NCI-H748 (cell line): ENCODE results near the gene GUCD1.

Experiments
- DNase-seq: peaks from one replicate; lab custom pipeline; 2025; ENCODE audit not compliant: unreplicated experiment; lab: John Stamatoyannopoulos, UW

GUCD1 gene

DNA sequence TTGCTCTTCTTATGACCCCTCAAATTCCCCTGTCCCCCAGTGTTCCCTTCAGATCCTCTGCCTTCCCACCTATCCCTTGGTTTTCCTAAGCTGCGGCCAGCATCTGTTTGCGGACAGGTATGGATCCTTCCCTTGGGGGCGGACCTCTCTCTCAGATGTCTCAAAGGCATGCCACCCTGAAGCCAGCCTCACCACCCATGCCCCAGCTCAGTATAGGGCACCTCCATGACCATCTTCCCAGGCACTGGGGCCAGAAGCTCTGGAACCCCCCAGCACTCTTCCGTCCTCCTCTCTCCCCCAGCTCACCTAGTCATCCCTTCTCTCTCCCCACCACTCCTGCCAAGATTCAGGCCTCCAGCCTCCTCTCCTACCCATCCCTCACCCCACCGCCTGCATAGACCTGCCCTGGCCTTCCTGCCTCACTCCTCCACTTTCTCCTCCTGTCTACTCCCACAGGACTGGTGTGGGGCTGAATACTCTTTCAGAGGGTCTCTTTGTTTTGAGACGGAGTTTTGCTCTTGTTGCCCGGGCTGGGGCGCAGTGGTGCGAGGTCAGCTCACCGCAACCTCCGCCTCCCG is 35.7 kb upstream of the GUCD1 start:
- DNase-seq, result no peak

DNA sequence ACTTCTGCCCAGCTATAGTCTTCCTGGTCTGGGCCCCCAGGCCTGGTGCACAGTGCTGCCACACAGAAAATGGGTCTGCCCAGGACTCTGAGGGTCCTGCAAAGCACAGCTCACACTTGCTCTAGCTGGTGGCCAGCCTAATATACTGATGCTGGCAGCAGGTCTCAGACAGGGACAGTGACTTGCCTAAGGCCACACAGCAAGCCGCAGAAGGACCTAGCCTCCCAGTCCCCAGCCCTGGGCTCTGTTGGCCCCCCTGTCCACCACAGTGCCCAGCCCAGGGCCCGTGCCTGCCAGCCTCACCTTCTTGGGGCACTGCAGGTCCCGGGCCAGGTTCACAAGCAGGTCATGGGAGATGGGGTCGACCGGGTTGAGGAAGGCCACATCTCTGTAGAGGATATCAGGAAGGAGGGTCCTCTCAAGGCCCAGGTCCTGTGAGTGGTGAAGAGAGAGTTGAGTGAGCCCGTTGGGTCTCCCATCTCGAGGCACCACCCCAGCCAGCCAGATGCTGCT is 34.6 kb upstream of the GUCD1 start:
- no peak for DNase-seq

DNA sequence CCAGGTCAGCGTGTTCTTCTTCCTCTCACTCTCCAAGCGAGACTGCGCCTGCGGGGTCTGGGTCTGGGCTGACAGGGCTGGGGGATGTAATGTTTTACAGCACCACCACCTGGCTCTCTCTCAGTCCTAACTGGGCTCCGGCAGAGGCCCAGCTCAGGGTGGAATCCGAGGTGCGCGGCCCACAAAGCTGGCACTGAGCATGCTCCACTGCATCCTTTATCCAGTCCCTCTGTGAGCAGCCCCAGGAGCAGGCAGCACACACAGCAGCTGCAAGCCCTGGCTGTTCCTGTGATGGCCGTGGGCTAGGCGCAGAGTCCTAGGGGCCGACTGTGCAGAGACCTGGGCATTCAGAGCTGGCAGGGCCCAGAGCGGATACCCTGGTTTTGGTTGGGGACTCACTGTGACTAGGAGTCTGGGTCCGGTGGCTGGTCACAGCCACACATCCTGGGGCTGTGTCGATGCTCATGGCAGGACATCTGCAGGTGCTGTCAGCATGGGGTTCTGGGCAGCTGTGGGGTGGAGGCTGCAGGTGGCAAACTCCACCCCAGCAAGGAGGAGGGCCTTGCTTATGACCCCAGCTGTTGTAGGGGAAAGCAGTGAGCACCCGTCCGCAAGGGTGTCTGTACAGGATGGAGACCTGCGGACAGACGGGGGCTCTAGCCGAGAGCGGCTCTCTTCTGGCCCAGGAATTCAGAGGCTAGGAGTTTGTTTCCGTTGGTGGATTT is 34.0 kb upstream of the GUCD1 start:
- no peak for DNase-seq

DNA sequence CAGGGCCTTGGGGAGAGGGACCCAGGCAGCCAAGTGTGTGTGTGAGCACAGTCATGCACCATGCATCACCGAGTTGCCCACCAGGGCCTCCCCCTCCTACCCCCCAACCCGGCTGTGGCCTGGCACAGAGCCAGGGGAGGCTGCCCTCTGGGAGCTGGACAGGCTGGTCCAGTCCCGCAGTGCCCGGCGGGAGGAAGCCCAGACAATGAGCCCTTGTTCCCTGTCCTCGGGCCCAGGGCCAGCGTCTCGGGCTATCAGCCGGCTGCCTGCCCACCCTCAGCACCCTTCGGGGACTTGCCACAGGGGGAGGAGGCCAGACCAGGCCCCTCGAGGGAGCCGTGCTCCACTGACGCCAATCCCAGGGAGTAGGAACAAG is 33.4 kb upstream of the GUCD1 start:
- no peak for DNase-seq

DNA sequence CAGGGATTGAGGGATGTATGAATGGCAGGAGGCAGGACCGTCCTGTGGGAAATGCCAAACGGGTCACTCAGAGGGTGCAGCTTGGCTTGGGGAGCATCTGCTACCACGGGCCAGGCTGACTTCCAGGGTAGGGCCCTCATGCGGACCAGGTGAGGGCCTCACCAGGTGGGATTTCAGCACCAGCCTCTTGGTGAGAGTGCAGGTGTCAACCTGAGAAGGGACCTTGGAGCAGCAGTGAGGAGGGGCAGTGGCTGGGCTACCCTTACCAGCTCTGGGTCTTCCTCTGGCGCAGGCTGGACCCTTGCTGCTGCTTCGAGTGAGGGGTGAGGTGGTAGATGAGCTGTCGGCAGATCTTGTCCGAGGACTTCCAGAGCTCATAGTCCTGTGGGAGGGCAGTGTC is 33.0 kb upstream of the GUCD1 start:
- no peak for DNase-seq

DNA sequence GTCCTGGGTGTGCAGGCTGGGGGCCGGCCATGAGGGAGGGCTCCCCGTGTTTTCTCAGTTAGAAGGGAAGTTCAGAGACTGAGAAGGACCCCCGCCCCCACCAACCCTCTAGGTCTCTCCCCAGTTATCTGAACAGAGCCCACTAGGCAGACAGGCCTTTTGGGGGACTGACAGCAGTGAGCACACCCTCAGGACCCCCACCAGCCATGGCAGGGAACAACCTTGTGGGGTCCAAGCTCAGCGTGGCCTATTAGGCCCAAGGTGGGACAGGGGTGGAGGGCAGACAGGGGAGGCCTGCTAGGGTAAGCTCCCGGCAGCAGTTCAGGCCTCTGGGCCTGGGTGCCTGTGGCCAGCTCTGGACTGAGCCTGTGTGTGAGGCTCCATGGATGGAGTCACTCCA is 32.3 kb upstream of the GUCD1 start:
- DNase-seq, result no peak

DNA sequence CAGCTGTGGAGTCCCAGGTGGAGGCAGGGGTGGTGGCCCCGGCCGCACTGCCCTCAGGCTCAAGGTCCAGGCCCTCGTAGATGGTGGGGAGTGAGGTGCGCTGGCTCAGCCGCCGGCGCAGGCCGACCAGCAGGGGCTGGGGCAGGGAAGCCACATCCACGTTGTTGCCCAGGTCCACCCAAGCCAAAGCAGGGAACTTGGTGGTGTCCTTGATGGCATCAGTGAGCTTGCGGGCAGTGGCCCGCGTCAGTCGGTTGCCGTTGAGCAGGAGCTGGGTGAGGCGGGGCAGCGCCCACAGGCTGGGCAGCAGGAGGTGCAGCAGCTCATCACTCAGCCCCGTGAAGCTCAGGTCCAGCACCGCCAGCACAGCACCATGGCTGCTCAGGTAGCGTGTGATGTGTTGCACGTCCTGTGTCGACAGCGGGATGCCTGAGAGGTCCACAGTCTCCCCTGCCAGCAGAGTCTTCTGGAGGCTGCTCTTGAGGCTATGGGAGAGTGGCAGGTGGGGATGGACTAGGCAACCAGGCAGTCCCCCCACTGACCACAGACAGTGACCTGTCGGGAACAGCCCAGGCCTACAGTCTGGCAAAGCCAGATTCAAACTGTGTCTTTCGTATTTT is 31.1 kb upstream of the GUCD1 start:
- no peak for DNase-seq

DNA sequence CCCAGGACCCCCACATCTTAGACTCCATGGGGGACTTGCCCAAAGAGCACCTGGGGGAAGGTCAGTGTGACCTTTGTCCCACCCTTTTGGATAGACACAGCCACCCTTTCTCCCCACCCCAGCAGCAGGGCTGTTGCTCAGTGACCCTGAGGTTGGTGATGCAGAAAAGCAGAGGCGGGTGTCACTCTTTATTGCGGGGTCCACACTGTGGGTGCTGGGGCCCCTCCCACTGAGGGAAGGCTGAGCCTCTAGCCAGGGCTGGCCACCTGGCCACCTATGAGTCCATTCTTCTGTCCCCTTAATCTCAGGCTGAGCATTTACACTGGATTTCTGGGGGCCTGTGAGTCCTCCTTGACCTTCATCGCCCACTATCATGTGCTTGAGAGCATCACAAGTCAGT is 30.5 kb upstream of the GUCD1 start:
- no peak for DNase-seq

DNA sequence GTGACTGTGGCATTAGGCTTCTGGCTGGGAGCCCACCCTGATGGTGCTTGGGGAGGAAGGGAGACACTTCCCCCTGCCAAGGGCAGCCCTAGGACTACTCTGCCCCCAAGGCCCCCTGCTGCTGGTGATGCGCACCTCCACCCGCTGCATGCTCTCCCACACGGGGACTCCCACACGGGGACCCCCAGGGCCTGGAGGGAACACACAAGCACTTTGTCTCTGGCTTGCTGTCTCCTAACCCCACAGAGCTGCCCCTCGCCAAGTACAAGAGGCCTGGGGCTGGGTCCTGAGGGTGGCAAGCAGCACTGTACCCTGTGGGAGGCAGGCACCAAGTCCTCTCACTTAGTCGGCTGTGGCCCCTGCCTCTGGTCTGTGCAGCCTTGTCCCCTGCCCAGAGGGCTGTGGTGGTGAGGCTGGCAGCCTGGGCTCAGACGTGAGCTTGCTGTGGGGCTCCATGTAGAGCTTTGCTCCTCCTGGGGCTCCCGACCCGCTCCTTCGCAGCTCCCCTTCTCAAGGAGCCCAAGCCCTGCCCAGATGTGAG is 30.0 kb upstream of the GUCD1 start:
- DNase-seq, result no peak

DNA sequence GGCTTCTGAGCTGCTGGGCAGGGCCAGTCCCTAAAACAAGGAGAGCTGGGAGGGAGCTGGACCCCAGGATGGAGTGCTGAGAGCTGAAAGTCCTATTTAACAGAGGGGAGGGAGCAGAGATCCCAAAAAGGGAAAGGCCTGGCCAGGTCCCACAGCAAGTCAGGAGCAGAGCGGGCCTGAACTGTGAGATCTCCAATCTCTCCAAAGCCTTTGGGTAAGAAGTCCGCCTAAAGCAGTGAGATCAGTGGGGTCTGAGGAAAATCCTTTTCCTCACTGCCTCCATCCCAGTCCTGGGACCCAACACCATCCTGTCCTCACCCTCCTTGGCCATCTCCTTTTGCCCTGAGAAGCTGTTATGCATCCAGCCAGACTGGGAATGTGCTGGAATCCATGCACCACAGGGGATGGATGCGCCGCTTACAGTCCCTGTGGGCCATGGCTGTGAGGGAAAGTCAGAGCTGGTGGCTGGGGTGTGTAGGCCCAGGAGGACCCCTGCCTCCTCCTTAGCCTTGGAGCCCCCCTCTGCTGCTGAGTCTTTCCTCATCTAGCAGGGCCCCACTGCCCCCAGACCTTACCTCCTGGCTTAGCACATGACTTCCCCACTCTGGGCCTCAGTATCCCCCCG is 29.3 kb upstream of the GUCD1 start:
- DNase-seq, result no peak

DNA sequence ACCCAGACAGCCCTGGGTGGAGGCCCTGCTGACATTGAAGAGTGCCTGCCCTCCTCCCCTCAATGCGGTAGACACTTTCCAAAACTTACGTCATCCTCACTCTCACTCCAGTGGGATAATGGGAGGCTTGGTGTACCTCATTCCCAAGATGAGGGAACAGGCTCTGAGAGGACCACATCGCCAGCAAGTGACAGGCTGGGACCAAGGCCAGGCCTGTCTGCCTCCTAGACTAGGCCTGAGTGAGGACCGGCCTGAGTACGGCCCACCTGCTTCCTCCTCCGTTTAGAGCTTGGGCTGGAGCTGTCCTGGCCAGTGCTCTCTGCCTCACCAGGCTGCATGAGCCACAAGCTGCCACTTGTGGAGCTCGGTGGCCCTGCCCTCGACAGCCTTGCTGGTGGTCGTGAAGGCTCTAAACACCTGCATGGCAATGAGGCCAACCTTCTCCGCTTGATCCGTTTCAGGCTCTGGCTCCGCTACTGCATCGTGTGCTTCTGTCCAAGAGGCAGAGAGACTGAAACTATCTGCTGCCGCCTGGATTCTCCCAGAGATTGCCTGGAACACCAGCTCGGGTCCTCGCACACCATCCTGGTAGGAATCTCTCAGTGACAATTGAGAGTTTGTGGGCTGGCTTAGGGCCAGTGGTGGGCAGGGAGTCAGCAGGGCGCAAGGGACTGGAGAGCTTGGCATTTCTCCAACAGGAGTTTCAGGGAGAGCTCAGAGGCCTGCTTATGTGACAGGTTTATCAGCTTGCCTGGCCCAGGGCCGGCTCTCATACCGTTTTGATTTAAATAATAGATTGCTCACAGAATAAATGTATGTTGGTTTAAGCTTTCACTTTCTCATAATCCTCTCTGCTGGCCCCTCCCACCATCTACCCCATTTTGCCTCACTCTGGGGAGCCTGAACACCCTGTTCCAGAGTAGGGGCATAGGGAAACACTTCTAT is 28.6 kb upstream of the GUCD1 start:
- DNase-seq, result peak; percentile 36

DNA sequence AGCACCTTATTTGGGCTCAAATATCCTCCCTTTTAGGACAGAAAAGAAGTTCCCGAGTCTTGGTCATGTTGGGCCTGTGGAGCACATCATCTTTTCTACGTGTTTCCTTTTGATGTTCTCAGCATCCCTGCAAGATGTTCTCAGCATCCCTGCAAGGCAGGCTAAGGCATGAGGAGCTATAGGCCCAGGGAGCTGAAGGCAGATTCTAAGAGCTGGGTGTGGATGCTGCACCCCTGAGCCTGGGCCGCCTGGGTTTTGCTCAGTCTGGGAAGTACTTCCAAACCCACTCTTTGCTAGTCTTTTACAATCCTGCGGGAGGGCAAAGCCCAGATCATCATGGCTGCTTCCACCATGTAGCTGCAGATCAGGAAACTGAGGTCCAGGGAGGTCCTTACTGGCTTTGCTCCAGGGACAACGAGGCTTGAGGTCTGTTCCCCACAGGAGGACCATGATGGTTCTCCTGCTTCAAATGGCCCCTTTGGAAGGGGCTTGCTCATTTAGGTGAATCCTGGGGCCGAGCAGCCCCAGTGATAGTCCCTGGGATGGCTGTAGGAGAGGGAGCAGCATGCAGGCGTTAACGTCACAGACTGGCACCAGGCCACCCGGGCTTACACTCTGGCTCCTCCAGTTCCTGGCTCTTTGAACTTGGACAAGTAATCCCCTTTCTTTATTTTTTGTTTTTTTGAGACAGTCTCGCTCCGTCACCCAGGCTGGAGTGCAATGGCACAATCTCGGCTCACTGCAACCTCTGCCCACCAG is 27.3 kb upstream of the GUCD1 start:
- DNase-seq, result no peak

DNA sequence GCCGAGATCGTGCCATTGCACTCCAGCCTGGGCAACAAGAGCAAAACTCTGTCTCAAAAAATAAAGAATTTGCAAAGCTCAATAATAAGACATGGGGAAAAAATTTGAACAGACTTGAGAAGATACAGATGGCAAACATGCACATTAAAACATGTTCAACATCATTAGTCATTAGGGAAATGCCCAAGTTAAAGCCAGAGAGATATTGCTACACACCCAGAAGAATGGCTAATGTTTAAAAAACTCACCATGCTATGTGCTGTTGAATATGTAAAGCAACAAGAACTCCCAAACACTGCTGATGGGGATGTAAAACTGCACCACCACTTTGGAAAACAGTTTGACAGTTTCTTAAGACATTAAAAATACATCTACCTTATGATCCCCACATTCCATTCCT is 25.3 kb upstream of the GUCD1 start:
- DNase-seq, result no peak

DNA sequence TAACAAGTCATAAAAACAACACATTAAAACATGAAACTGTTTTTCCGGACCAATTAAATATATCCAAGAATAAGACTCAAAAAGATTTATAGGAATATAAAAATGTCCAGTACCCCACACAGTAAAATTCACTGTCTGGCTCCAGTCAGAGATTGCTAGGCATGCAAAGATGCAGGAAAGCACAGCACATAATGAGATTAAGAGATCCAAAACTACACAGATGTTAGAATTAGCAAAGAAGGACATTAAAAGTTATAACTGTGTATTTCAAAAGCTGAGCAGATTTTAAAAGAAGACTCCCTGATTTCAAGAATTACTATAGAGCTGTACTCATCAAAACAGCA is 24.3 kb upstream of the GUCD1 start:
- DNase-seq, result no peak

DNA sequence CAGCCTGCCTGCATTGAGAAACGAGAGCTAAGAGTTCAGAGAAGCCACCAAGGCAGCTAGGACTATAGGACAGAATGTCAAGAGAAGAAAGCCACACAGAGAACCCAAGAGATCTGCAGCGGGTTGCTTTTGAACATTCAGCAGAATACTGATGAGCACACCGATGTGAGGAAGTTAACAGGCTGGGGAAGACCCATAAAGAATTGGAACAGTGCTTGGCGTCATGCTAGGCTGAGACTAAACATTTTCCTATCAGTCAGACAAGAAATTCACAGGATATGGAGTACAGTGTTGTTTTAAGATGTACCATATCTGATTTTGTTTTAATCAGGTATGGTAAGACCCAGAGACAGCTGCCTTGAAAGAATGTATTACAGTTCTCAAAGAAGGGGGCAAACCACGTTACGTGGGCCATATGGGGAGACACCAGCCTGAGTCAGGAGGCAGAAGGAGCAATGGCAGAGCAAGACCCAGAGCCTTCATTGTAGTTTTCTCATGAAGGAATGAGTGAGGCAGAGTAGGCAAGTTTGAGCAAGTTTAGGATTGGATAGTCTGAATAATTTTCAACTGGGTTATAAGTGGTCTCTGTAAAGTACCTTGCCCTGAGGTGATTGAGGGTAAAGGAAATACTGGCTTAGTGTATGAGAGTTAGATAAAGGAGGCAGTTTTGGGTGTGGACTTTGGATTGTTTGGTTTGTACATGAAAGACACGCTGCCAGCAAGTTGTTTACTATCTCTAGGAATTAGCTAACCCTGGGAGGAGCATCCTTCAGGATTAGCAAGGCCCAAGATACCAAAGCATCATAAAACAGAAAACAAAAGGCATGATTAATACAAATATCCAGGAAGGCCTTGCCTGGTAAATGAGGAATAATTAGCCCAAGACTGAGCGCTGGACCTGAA is 23.7 kb upstream of the GUCD1 start:
- DNase-seq, result peak; percentile 3

DNA sequence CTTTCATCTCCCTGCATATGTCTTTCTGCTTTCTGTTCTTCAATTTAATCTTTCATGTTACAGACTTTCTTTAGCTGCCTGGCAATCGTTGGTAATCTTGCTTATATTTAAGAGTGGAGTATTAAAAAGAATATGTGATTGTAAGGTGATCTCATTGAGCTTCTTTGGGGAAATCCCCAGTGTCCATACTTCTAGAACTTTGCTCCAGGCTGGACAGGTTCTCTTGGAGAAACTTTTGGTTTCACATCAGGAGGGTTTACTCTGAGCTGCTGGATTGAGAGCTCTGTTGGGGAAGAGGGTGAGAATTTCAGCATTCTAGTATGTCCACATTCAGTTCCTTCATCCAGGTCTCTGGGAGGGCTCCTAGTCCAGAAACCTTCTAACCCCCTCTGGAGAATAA is 21.8 kb upstream of the GUCD1 start:
- DNase-seq, result no peak

DNA sequence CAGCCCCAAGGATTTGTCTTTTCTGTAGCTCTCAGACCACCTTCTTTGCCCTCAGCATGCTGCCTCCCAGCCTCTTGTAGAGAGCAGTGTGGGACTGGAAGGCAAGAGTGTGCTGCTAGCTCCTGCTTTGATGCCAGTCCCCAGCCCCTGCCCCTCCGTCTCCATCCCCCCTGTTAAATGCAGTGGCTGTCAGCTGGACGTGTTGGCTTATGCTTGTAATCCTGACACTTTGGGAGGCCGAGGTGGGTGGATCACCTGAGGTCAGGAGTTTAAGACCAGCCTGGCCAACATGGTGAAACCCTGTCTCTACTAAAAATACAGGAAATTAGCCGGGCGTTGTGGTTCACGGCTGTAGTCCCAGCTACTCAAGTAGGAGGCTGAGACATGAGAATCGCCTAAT is 16.3 kb upstream of the GUCD1 start:
- no peak for DNase-seq

DNA sequence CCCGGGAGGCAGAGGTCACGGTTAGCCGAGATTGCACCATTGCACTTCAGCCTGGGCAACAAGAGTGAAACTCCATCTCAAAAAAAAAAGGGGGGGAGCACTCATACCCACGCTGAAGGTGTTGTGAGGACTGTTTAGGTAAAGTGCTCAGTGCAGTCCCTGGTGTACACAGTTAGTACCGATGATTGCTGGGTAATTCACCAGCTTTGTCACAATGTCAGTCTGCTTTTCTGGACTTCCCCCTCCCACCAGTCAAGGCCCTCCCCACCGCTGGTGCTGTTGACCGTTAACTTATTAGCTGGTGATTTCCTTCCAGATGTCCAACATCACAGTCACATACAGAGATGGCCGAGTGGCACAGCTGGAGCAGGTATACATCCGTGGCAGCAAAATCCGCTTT is 12.7 kb upstream of the GUCD1 start:
- DNase-seq, result no peak

DNA sequence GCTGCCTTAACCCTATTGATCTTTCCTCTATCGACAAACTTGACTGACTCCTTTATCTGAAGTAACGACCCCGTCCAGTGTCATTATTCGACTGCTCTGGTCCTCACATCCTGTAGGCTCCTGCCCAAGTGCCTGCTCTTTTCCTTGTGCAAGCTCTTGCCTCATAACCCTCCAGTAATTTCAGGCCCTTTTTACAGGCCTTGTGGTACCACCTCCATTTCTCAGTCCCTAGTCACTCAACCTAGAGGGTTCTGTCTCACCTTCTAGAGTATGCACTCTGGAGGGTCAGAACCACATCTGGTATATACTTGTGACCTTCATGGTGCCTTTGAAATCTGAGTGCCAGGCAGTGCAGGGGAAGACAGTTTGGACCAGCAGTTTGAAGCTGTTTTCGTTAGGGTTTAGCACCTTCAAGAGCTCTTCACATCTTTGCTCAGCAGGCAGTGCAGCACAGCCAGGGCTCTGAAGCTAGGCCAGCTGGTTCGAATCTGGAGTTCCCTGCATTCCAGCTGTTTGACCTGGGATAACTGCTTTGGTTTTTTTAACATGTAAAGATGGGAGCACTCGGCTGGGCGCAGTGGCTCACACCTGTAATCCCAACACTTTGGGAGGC is 12.1 kb upstream of the GUCD1 start:
- no peak for DNase-seq
